Mesenteric fat pad (tissue), 1 donor: ENCODE measurements around the gene BAMBI. TPM values are rescaled to one million over a fixed set of nuclear protein-coding genes. Genes with fewer than 3 reads are reported as not detected.

Experiments
- DNase-seq: peaks from one replicate; pipeline ENCODE4 v3.0.0-alpha.2; 2020; ENCODE audit warnings: low spot score
- long read RNA-seq: library from polyadenylated mRNA; unstranded; transcript quantifications from one replicate; pipeline ENCODE4 v2.0.0, GENCODE V29; 2020
- total RNA-seq: library from RNA; stranded (reverse); fragmentation: NEBNext Ultra II Directional; extraction: Animal tissue kit (Norgen Biotek cat#: 25700); gene quantifications from one replicate; pipeline ENCODE4 v1.2.1, GENCODE V29; 2021
- donor health status: DM: yes; HTN: yes; CAD: no.

BAMBI gene
- total RNA-seq: 14.3 TPM
- long read RNA-seq, partial matches to known transcripts: 0 of 2 reads
- long read RNA-seq, other reads (novel, unspliced or antisense): 1 of 2 reads

GRCh38 chr10:28676968-28677887 is at the start of gene BAMBI:
BAMBI (plus strand) TSS chr10:28677521; CDS start chr10:28677898, 377 bp downstream.
- DNase-seq: peak; percentile 94

GRCh38 chr10:28628184-28628893 is 49.0 kb upstream of the BAMBI start:
- DNase-seq: peak; percentile 89

GRCh38 chr10:28631896-28632583 is 45.3 kb upstream of the BAMBI start:
- DNase-seq: peak; percentile 5

GRCh38 chr10:28632584-28632945 is 44.8 kb upstream of the BAMBI start:
- no peak for DNase-seq

GRCh38 chr10:28633750-28634149 is 43.6 kb upstream of the BAMBI start:
- DNase-seq: peak; percentile 30

- DNase-seq: peak; percentile 60
Measured at GRCh38 chr10:28637346-28637745, 40.0 kb upstream of the BAMBI start.

- no peak for DNase-seq
Measured at GRCh38 chr10:28638392-28638791, 38.9 kb upstream of the BAMBI start.

- DNase-seq: peak; percentile 60
Measured at GRCh38 chr10:28640551-28640950, 36.8 kb upstream of the BAMBI start.

- DNase-seq: peak; percentile 57
Measured at GRCh38 chr10:28644647-28645046, 32.7 kb upstream of the BAMBI start.

GRCh38 chr10:28652106-28652505 is 25.2 kb upstream of the BAMBI start:
- no peak for DNase-seq

- peak; percentile 30 for DNase-seq
Measured at GRCh38 chr10:28652703-28653102, 24.6 kb upstream of the BAMBI start.

GRCh38 chr10:28658824-28659223 is 18.5 kb upstream of the BAMBI start:
- DNase-seq: peak; percentile 35

GRCh38 chr10:28661035-28661434 is 16.3 kb upstream of the BAMBI start:
- no peak for DNase-seq

- DNase-seq: no peak
Measured at GRCh38 chr10:28663576-28664368, 13.5 kb upstream of the BAMBI start.

- no peak for DNase-seq
Measured at GRCh38 chr10:28664369-28664740, 13.0 kb upstream of the BAMBI start.

- DNase-seq: no peak
Measured at GRCh38 chr10:28666751-28667467, 10.4 kb upstream of the BAMBI start.

- DNase-seq: no peak
Measured at GRCh38 chr10:28668363-28669226, 8.7 kb upstream of the BAMBI start.

- DNase-seq: no peak
Measured at GRCh38 chr10:28669227-28670173, 7.8 kb upstream of the BAMBI start.
